ENCODE data around the gene COL9A3. TPM values are rescaled to one million over a fixed set of nuclear protein-coding genes. Genes with fewer than 3 reads are reported as not detected.

The COL9A3 gene
- total and polyA plus RNA-seq, 2 of the 8 experiments (the other 6 are each of a cell fraction or from before 2014, with no cell fraction given) = 21.7 to 80.1 TPM

DNA sequence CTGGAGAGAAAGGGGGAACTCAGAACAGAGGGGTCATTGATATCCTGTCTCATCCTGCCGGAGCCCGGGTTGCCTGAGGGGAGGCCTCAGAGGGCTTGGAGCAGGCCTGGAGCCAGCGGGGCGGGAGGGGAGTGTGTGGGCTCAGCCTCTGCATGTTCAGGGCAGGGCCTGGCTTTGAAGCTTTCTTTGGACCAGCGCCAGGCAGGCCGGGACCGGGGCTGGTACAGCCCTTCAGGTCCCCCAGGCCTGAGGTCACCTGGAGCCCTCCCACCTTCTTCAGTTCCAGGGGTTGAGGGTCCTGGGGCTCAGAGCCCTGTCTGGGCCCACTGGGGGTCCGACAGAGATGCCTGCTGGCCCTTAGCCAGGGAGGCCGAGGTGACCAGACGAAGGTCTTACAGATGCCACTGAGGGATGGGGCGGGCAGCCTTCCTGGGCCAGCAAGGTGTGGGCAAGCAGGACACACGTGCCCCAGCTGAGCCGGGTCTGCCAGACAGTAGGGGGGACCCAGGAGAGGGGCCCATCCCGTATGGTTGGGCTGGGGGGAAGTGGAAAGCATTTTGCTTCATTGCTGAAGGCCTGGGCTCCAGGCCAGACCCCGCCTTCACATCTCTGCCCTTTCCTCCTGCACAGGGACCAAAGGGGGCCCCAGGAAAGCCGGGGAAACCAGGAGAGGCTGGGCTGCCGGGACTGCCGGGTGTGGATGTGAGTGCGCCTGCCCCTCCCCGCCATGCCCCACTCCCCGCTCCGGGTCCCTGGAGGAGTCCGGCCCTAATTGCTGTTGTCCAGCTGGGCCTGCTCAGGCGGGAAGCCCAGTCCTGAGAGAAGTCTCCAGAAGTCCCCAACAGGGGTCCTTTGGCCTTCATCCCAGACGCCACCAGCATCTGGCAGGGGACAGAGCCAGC lies 2.0 kb downstream of the COL9A3 start (continued):
- TF ChIP-seq GABPA (IDR thresholded peaks at IDR 0.05; ENCODE audit: borderline replicate concordance, insufficient read depth, low read length) = no peak
- no peak for TF ChIP-seq YY1 (IDR thresholded peaks at IDR 0.05; ENCODE audit: low read depth, low read length)
- TF ChIP-seq, protein P1, sequence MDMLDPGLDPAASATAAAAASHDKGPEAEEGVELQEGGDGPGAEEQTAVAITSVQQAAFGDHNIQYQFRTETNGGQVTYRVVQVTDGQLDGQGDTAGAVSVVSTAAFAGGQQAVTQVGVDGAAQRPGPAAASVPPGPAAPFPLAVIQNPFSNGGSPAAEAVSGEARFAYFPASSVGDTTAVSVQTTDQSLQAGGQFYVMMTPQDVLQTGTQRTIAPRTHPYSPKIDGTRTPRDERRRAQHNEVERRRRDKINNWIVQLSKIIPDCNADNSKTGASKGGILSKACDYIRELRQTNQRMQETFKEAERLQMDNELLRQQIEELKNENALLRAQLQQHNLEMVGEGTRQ (IDR thresholded peaks at IDR 0.05; ENCODE audit: low read length) = no peak
- no peak for TF ChIP-seq CEBPB (IDR thresholded peaks at IDR 0.05; ENCODE audit: low read depth, low read length)
- no peak for TF ChIP-seq SIRT6 (IDR thresholded peaks at IDR 0.05; ENCODE audit: low read length)
- no peak for TF ChIP-seq CHD2 (IDR thresholded peaks at IDR 0.05; ENCODE audit: low read length)
- TF ChIP-seq CREB1 (IDR thresholded peaks at IDR 0.05) = no peak

Measured in H1 (cell line).